ENCODE data around the gene PID1. TPM values are rescaled to one million over a fixed set of nuclear protein-coding genes. Genes with fewer than 3 reads are reported as not detected.

The PID1 gene
- total RNA-seq, result 7.1 TPM
- long read RNA-seq, transcript PID1-203 (3 exons, 2,533 nt), result major isoform, 7 of 8 reads
- long read RNA-seq, partial matches to known transcripts, result 0 of 8 reads
- long read RNA-seq, other reads (novel, unspliced or antisense), result 1 of 8 reads

- ATAC-seq (ENCODE audit: poor library complexity) (peak; percentile 81), DNase-seq (peak; percentile 66)
These were observed at the start of gene PID1 for GRCh38 chr2:229270551-229271410. Gene PID1 (minus strand): TSS chr2:229271287. CDS start chr2:229271043, 244 bp downstream.

GRCh38 chr2:229319558-229319957 lies 48.5 kb upstream of the PID1 start:
- DNase-seq (no peak), ATAC-seq (ENCODE audit: poor library complexity) (no peak)
- intact Hi-C loops (cut with DNase I), result no loop called here

More at GRCh38 chr2:229270551-229271410, at the start of gene PID1:
- intact Hi-C loops (cut with DNase I), result loop anchor here (5.0 to 10.0 kb wide), 2 partner anchors 138 to 586 kb away; no protein-coding TSS in a partner anchor

- DNase-seq, result no peak
- peak; percentile 10 for ATAC-seq (ENCODE audit: poor library complexity)
- intact Hi-C loops (cut with DNase I), result no loop called here
These were observed 43.0 kb upstream of the PID1 start for GRCh38 chr2:229314117-229314516.

GRCh38 chr2:229313591-229313990 lies 42.5 kb upstream of the PID1 start:
- peak; percentile 86 for ATAC-seq (ENCODE audit: poor library complexity)
- intact Hi-C loops (cut with DNase I), result no loop called here
- DNase-seq, result no peak

GRCh38 chr2:229301237-229301636 lies 30.1 kb upstream of the PID1 start:
- intact Hi-C loops (cut with DNase I), result no loop called here
- DNase-seq (no peak), ATAC-seq (ENCODE audit: poor library complexity) (peak; percentile 55)

GRCh38 chr2:229300790-229301189 lies 29.7 kb upstream of the PID1 start:
- DNase-seq, result no peak
- peak; percentile 55 for ATAC-seq (ENCODE audit: poor library complexity)
- intact Hi-C loops (cut with DNase I), result no loop called here

- intact Hi-C loops (cut with DNase I), result no loop called here
- no peak for DNase-seq
These were observed 29.3 kb upstream of the PID1 start for GRCh38 chr2:229300371-229300770.

GRCh38 chr2:229297247-229297646 lies 26.2 kb upstream of the PID1 start:
- intact Hi-C loops (cut with DNase I), result no loop called here
- DNase-seq (no peak), ATAC-seq (ENCODE audit: poor library complexity) (peak; percentile 74)

More at GRCh38 chr2:229300371-229300770, 29.3 kb upstream of the PID1 start:
- no peak for ATAC-seq (ENCODE audit: poor library complexity)

GRCh38 chr2:229296536-229296935 lies 25.4 kb upstream of the PID1 start:
- intact Hi-C loops (cut with DNase I), result no loop called here
- ATAC-seq (ENCODE audit: poor library complexity), result peak; percentile 63
- DNase-seq, result no peak

- intact Hi-C loops (cut with DNase I), result no loop called here
- DNase-seq, result no peak
- no peak for ATAC-seq (ENCODE audit: poor library complexity)
These were observed 24.9 kb upstream of the PID1 start for GRCh38 chr2:229296016-229296415.

GRCh38 chr2:229287823-229288222 lies 16.7 kb upstream of the PID1 start:
- intact Hi-C loops (cut with DNase I), result no loop called here
- DNase-seq (no peak), ATAC-seq (ENCODE audit: poor library complexity) (peak; percentile 22)

- ATAC-seq (ENCODE audit: poor library complexity), result peak; percentile 95
- intact Hi-C loops (cut with DNase I), result no loop called here
- no peak for DNase-seq
These were observed 11.9 kb upstream of the PID1 start for GRCh38 chr2:229282758-229283546.

GRCh38 chr2:229279516-229279915 lies 8.4 kb upstream of the PID1 start:
- ATAC-seq (ENCODE audit: poor library complexity), result no peak
- no peak for DNase-seq
- intact Hi-C loops (cut with DNase I), result loop anchor here (10.0 kb wide), 1 partner anchor 595 kb away; no protein-coding TSS in a partner anchor

GRCh38 chr2:229275506-229275905 lies 4.4 kb upstream of the PID1 start:
- ATAC-seq (ENCODE audit: poor library complexity) (no peak), DNase-seq (no peak)
- intact Hi-C loops (cut with DNase I), result loop anchor here (10.0 kb wide), 1 partner anchor 591 kb away; no protein-coding TSS in a partner anchor

GRCh38 chr2:229273723-229274338 lies 2.7 kb upstream of the PID1 start:
- intact Hi-C loops (cut with DNase I), result loop anchor here (5.0 to 10.0 kb wide), 2 partner anchors 142 to 589 kb away; no protein-coding TSS in a partner anchor
- ATAC-seq (ENCODE audit: poor library complexity), result peak; percentile 84

GRCh38 chr2:229273006-229273722 lies 2.1 kb upstream of the PID1 start:
- no peak for DNase-seq
- intact Hi-C loops (cut with DNase I), result loop anchor here (5.0 to 10.0 kb wide), 2 partner anchors 141 to 588 kb away; no protein-coding TSS in a partner anchor
- peak; percentile 2 for ATAC-seq (ENCODE audit: poor library complexity)

More at GRCh38 chr2:229273723-229274338, 2.7 kb upstream of the PID1 start:
- no peak for DNase-seq

GRCh38 chr2:229269941-229270340 lies 1.1 kb downstream of the PID1 start:
- ATAC-seq (ENCODE audit: poor library complexity), result no peak
- no peak for DNase-seq

GRCh38 chr2:229269146-229269545 lies 1.9 kb downstream of the PID1 start:
- no peak for DNase-seq
- intact Hi-C loops (cut with DNase I), result no loop called here
- ATAC-seq (ENCODE audit: poor library complexity), result no peak

More at GRCh38 chr2:229269941-229270340, 1.1 kb downstream of the PID1 start:
- intact Hi-C loops (cut with DNase I), result loop anchor here (5.0 to 10.0 kb wide), 2 partner anchors 138 to 585 kb away; no protein-coding TSS in a partner anchor
